ENCODE data around the gene ADO.

ADO gene

DNA sequence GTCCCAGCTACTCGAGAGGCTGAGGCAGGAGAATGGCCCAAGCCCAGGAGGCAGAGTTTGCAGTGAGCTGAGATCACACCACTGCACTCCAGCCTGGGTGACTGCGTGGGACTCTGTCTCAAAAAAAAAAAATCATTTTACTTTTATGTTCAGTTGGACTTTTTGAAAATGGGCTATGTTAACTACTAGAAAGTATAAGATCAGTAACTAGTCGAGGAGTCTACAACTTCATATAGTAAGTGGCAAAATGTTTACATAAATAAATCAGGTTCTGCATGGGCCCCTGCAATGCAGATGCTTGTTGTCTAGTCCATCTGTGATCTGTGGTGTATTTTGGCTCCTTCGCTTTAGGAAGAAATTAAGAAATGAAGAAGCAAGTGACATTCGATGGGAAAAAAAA is 12.3 kb upstream of the ADO start:
- DNase-seq (ENCODE audit: low spot score) = no peak
- ChIA-PET CTCF (interaction anchor here (0.5 kb wide), 1 partner anchor 159 kb away, joined by 3 read pairs; no protein-coding TSS in a partner anchor), POLR2A (ENCODE audit: low non-redundant PET) (no interaction called here)
- TF ChIP-seq, protein P1, sequence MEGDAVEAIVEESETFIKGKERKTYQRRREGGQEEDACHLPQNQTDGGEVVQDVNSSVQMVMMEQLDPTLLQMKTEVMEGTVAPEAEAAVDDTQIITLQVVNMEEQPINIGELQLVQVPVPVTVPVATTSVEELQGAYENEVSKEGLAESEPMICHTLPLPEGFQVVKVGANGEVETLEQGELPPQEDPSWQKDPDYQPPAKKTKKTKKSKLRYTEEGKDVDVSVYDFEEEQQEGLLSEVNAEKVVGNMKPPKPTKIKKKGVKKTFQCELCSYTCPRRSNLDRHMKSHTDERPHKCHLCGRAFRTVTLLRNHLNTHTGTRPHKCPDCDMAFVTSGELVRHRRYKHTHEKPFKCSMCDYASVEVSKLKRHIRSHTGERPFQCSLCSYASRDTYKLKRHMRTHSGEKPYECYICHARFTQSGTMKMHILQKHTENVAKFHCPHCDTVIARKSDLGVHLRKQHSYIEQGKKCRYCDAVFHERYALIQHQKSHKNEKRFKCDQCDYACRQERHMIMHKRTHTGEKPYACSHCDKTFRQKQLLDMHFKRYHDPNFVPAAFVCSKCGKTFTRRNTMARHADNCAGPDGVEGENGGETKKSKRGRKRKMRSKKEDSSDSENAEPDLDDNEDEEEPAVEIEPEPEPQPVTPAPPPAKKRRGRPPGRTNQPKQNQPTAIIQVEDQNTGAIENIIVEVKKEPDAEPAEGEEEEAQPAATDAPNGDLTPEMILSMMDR (conservative IDR thresholded peaks at IDR 0.05; ENCODE audit: low read depth) = no peak
- H3K27ac ChIP-seq = no peak overlapping the region

DNA sequence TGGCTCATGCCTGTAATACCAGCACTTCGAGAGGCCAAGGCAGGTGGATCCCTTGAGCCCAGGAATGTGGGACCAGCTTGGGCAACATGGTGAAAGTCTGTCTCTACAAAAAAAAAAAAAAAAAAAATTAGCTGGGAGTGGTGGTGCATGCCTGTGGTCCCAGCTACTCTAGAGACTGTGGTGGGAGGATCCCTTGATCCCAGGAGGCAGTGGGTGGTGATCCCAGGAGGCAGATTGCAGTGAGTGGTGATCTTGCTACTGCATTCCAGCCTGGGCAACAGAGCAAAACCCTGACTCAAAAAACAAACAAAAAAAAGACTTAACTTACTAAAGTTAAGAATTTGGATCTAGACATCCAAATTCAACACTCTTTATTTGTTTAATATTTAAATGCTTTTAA is 10.2 kb upstream of the ADO start:
- no peak for DNase-seq (ENCODE audit: low spot score)
- ChIA-PET POLR2A (ENCODE audit: low non-redundant PET) (interaction anchor here (0.6 kb wide), 1 partner anchor 1662 kb away, joined by 5 read pairs; no protein-coding TSS in a partner anchor), CTCF (interaction anchor here (0.6 kb wide), 1 partner anchor 569 kb away, joined by 3 read pairs; no protein-coding TSS in a partner anchor)
- TF ChIP-seq, protein P1 (conservative IDR thresholded peaks at IDR 0.05; ENCODE audit: low read depth) = no peak
- no peak overlapping the region for H3K27ac ChIP-seq

DNA sequence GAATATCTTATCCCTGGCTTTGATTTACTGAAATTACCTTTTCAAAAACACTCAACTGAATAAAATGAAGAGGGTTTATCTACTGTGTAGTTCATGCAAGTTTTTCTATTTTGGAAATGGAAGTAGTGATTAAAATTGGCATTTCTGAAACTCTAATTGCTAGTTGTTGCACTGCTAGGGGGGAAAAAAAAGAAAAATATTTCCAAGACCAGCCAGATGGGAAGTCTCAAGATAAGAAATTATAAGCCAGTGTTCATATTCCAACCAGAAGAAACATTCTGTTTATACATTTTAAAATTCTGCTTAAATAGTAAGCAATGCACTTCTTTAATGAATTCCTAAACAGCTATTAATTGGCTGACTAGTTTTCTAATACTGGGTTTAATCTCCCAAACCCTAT is 9.4 kb upstream of the ADO start:
- POLR2A ChIA-PET (ENCODE audit: low non-redundant PET) = no interaction called here
- CTCF ChIA-PET = no interaction called here
- no peak overlapping the region for H3K27ac ChIP-seq
- TF ChIP-seq, protein P1 (conservative IDR thresholded peaks at IDR 0.05; ENCODE audit: low read depth) = no peak
- DNase-seq (ENCODE audit: low spot score) = no peak

DNA sequence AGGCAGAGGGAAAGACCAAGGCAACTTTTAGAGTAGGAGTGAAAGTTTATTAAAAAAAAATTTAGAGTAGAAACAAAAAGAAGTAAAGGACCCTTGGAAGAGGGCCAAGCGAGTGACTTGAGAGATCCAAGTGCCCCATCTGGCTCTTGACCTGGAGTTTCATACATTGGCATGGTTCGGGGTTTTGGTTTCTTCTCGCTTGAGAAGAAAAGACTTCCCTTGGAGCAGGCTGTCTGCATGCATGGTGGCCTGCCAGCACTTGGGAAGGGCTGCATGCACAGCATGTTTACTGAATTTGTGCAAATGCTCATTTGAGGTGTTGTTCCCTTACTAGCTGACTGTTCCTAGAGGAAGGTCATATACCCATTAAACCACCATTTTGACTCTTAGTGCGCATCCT is 8.8 kb upstream of the ADO start:
- POLR2A ChIA-PET (ENCODE audit: low non-redundant PET) = no interaction called here
- CTCF ChIA-PET = no interaction called here
- DNase-seq (ENCODE audit: low spot score) = no peak
- no peak overlapping the region for H3K27ac ChIP-seq
- TF ChIP-seq, protein P1 (conservative IDR thresholded peaks at IDR 0.05; ENCODE audit: low read depth) = no peak

DNA sequence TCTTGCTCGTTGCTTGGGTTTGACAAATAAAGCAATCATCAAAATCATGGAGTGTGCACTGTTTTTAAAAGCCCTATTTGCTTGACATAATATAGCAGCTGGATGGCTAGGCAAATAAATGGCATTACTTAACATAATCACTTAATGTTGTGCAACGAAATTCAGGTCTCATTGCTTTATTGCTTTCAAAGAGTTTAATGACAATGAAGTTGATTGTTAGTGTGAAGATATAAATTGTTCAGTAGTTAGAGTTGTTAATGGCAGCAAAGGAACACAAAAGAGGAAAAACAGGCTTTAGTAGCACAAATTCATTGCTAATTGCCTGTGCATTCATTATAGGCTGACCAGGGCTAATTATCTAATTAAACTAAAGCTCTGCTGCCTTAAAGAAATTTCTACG is 7.6 kb upstream of the ADO start:
- POLR2A ChIA-PET (ENCODE audit: low non-redundant PET) = no interaction called here
- TF ChIP-seq, protein P1 (conservative IDR thresholded peaks at IDR 0.05; ENCODE audit: low read depth) = no peak
- CTCF ChIA-PET = no interaction called here

DNA sequence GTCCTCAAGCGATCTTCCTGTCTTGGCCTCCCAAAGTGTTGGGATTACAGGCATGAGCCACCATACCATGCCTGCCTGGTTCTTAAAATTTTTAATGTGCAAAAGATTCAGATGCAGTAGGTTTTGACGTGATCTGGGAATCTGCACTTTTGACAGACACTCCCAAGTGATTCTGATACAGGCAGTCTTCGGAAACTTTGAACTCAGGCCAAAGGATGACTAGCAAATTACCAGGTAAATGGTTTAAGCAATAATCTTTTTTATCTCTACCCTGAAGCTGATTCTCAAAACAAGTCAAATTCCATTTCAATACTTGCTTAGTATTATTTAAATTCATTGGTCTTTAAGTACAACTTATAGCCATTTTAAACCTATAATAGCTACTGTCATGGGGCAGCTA is 2.6 kb upstream of the ADO start:
- POLR2A ChIA-PET (ENCODE audit: low non-redundant PET) = no interaction called here
- no peak overlapping the region for H3K27ac ChIP-seq
- CTCF ChIA-PET = no interaction called here
- no peak for DNase-seq (ENCODE audit: low spot score)
- TF ChIP-seq, protein P1 (conservative IDR thresholded peaks at IDR 0.05; ENCODE audit: low read depth) = no peak

More for the DNA sequence above, 7.6 kb upstream of the ADO start:
- no peak overlapping the region for H3K27ac ChIP-seq
- no peak for DNase-seq (ENCODE audit: low spot score)
